Muscle layer of colon (tissue), 2 donors: ENCODE results near the gene LMX1A.

Experiments used
- H3K27ac ChIP-seq: one replicate; pipeline ENCODE4 v1.7.0; 2013; ENCODE audit warnings: low read depth, mild to moderate bottlenecking, low read length, moderate library complexity
- H3K27me3 ChIP-seq, 2 donors: one replicate each; pipeline ENCODE4 v1.7.0; 2013; ENCODE audit warnings: low read length in 2 of 2, mild to moderate bottlenecking in 2 of 2; ENCODE audit not compliant: insufficient read depth in 2 of 2, control insufficient read depth in 1 of 2
- H3K36me3 ChIP-seq: one replicate; pipeline ENCODE4 v1.7.0; 2013; ENCODE audit warnings: mild to moderate bottlenecking, low read length; ENCODE audit not compliant: insufficient read depth
- H3K4me1 ChIP-seq: one replicate; pipeline ENCODE4 v1.7.0; 2013; ENCODE audit warnings: mild to moderate bottlenecking, low read length; ENCODE audit not compliant: insufficient read depth
- H3K4me3 ChIP-seq, 2 donors: one replicate each; pipeline ENCODE4 v1.7.0; 2013; ENCODE audit warnings: low read length in 2 of 2, low read depth in 1 of 2, mild to moderate bottlenecking in 1 of 2, moderate library complexity in 1 of 2
- H3K9ac ChIP-seq: one replicate; pipeline ENCODE4 v1.7.0; 2013; ENCODE audit warnings: low read length
- H3K9me3 ChIP-seq: one replicate; pipeline ENCODE4 v1.7.0; 2013; ENCODE audit warnings: mild to moderate bottlenecking, low read length
- donor health status: abdominal sarcoma.
- donor health status: Adenocarcinoma of cecum.

LMX1A gene

GRCh38 chr1:165383599-165384405 lies 27.3 kb upstream of the LMX1A start:
- Histone ChIP-seq H3K4me3 (no peak overlapping the region), H3K4me1 (peaks cover 11% of the 10 kb centered on the region), H3K9ac (no peak overlapping the region), H3K27me3 (no peaks in the 10 kb centered on the region), H3K27ac (peak overlapping the region; percentile 30), H3K9me3 (no peaks in the 10 kb centered on the region), H3K36me3 (no peaks in the 10 kb centered on the region)

- Histone ChIP-seq H3K4me1 (peaks cover 11% of the 10 kb centered on the region), H3K36me3 (no peaks in the 10 kb centered on the region), H3K9ac (no peak overlapping the region), H3K27me3 (no peaks in the 10 kb centered on the region), H3K4me3 (no peak overlapping the region), H3K27ac (no peak overlapping the region), H3K9me3 (no peaks in the 10 kb centered on the region)
These were observed 26.6 kb upstream of the LMX1A start for GRCh38 chr1:165383067-165383466.

- Histone ChIP-seq H3K27ac (no peak overlapping the region), H3K4me3 (no peak overlapping the region), H3K27me3 (no peaks in the 10 kb centered on the region), H3K4me1 (peaks cover 11% of the 10 kb centered on the region), H3K9ac (no peak overlapping the region), H3K9me3 (no peaks in the 10 kb centered on the region), H3K36me3 (no peaks in the 10 kb centered on the region)
These were observed 25.4 kb upstream of the LMX1A start for GRCh38 chr1:165381745-165382505.

- Histone ChIP-seq H3K9ac (no peak overlapping the region), H3K4me1 (peaks cover 5% of the 10 kb centered on the region), H3K27ac (peak overlapping the region; percentile 86), H3K4me3 (peak overlapping the region in 1 of 2 donors; percentile 58), H3K27me3 (no peaks in the 10 kb centered on the region), H3K36me3 (no peaks in the 10 kb centered on the region), H3K9me3 (no peaks in the 10 kb centered on the region)
These were observed 20.3 kb upstream of the LMX1A start for GRCh38 chr1:165376811-165377311.

- Histone ChIP-seq H3K9ac (peak overlapping the region; percentile 24), H3K4me3 (peak overlapping the region; percentile 58 to 60), H3K4me1 (peaks cover 5% of the 10 kb centered on the region), H3K9me3 (no peaks in the 10 kb centered on the region), H3K27ac (peak overlapping the region; percentile 86), H3K27me3 (no peaks in the 10 kb centered on the region), H3K36me3 (no peaks in the 10 kb centered on the region)
These were observed 19.7 kb upstream of the LMX1A start for GRCh38 chr1:165376041-165376810.

GRCh38 chr1:165375623-165376022 lies 19.1 kb upstream of the LMX1A start:
- Histone ChIP-seq H3K9me3 (no peaks in the 10 kb centered on the region), H3K27ac (peak overlapping the region; percentile 86), H3K27me3 (no peaks in the 10 kb centered on the region), H3K4me3 (peak overlapping the region in 1 of 2 donors; percentile 58), H3K36me3 (no peaks in the 10 kb centered on the region), H3K9ac (peak overlapping the region; percentile 24), H3K4me1 (peaks cover 5% of the 10 kb centered on the region)

GRCh38 chr1:165371588-165372225 lies 15.2 kb upstream of the LMX1A start:
- Histone ChIP-seq H3K4me1 (peaks cover 5% of the 10 kb centered on the region), H3K9ac (no peak overlapping the region), H3K27me3 (no peaks in the 10 kb centered on the region), H3K4me3 (no peak overlapping the region), H3K27ac (no peak overlapping the region), H3K9me3 (no peaks in the 10 kb centered on the region), H3K36me3 (no peaks in the 10 kb centered on the region)

- H3K27me3 ChIP-seq = no peaks in the 10 kb centered on the region
- peaks cover 9% of the 10 kb centered on the region for H3K4me1 ChIP-seq
- no peaks in the 10 kb centered on the region for H3K9me3 ChIP-seq
- H3K27ac ChIP-seq = no peak overlapping the region
- no peaks in the 10 kb centered on the region for H3K36me3 ChIP-seq
- no peak overlapping the region for H3K4me3 ChIP-seq
- no peak overlapping the region for H3K9ac ChIP-seq
These were observed 12.8 kb upstream of the LMX1A start for GRCh38 chr1:165369255-165369848.

- H3K4me1 ChIP-seq = peaks cover 9% of the 10 kb centered on the region
- no peaks in the 10 kb centered on the region for H3K9me3 ChIP-seq
- no peaks in the 10 kb centered on the region for H3K27me3 ChIP-seq
- H3K4me3 ChIP-seq = no peak overlapping the region
- no peak overlapping the region for H3K27ac ChIP-seq
- H3K9ac ChIP-seq = no peak overlapping the region
- no peaks in the 10 kb centered on the region for H3K36me3 ChIP-seq
These were observed 11.0 kb upstream of the LMX1A start for GRCh38 chr1:165367375-165367993.

- Histone ChIP-seq H3K27me3 (no peaks in the 10 kb centered on the region), H3K9me3 (no peaks in the 10 kb centered on the region), H3K36me3 (no peaks in the 10 kb centered on the region), H3K27ac (no peak overlapping the region), H3K9ac (no peak overlapping the region), H3K4me1 (peaks cover 9% of the 10 kb centered on the region), H3K4me3 (no peak overlapping the region)
These were observed 8.8 kb upstream of the LMX1A start for GRCh38 chr1:165365341-165365740.
